H9 (cell line): ENCODE measurements around the gene CLEC1A. TPM values are rescaled to one million over a fixed set of nuclear protein-coding genes. Genes with fewer than 3 reads are reported as not detected.

Source experiments
- DNase-seq: peaks from one replicate; pipeline ENCODE4 v3.0.0-alpha.2; 2017
- H2AFZ ChIP-seq: one replicate; pipeline ENCODE4 v1.6.1; 2013; ENCODE audit warnings: mild to moderate bottlenecking, low read length, control low read depth, moderate library complexity
- H2AK5ac ChIP-seq: 2 replicates; pipeline ENCODE4 v1.6.1; 2013; ENCODE audit warnings: low read length, control low read depth, mixed read lengths; ENCODE audit not compliant: insufficient read length
- H2BK120ac ChIP-seq: one replicate; pipeline ENCODE4 v1.6.1; 2013; ENCODE audit warnings: low read depth, mild to moderate bottlenecking, low read length, control low read depth, inconsistent platforms; ENCODE audit not compliant: poor library complexity, severe bottlenecking
- H2BK12ac ChIP-seq: 2 replicates; pipeline ENCODE4 v1.6.1; 2013; ENCODE audit warnings: low read length, control low read depth, mixed read lengths, low read depth; ENCODE audit not compliant: insufficient read length
- H2BK15ac ChIP-seq: 2 replicates; pipeline ENCODE4 v1.6.1; 2013; ENCODE audit warnings: low read depth, low read length, control low read depth
- H2BK20ac ChIP-seq: one replicate; pipeline ENCODE4 v1.6.1; 2013; ENCODE audit warnings: low read depth, mild to moderate bottlenecking, low read length, control low read depth, inconsistent platforms; ENCODE audit not compliant: poor library complexity, severe bottlenecking
- H2BK5ac ChIP-seq: 2 replicates; pipeline ENCODE4 v1.6.1; 2013; ENCODE audit warnings: low read length, control low read depth, mixed read lengths; ENCODE audit not compliant: insufficient read length
- H3K14ac ChIP-seq: 2 replicates; pipeline ENCODE4 v1.6.1; 2013; ENCODE audit warnings: low read length, control low read depth; ENCODE audit not compliant: insufficient read depth
- H3K18ac ChIP-seq: 2 replicates; pipeline ENCODE4 v1.6.1; 2013; ENCODE audit warnings: low read depth, mild to moderate bottlenecking, mixed read lengths, low read length, control low read depth; ENCODE audit not compliant: insufficient read length
- H3K23ac ChIP-seq: 2 replicates; pipeline ENCODE4 v1.6.1; 2013; ENCODE audit warnings: low read length, control low read depth, mixed read lengths, low read depth; ENCODE audit not compliant: insufficient read length
- H3K23me2 ChIP-seq: 2 replicates; pipeline ENCODE4 v1.6.1; 2013; ENCODE audit warnings: low read depth, mild to moderate bottlenecking, mixed read lengths, low read length, control low read depth; ENCODE audit not compliant: insufficient read length, poor library complexity, severe bottlenecking
- H3K27ac ChIP-seq: 2 replicates; pipeline ENCODE4 v1.5.1; 2013; ENCODE audit warnings: low read length, control low read depth, mixed read lengths, low read depth; ENCODE audit not compliant: insufficient read length
- H3K27me3 ChIP-seq: 2 replicates; pipeline ENCODE4 v1.6.1; 2013; ENCODE audit warnings: low read length, control low read depth, inconsistent platforms; ENCODE audit not compliant: insufficient read depth
- H3K4ac ChIP-seq: 2 replicates; pipeline ENCODE4 v1.6.1; 2013; ENCODE audit warnings: low read depth, mild to moderate bottlenecking, control low read depth, inconsistent platforms, low read length, moderate library complexity
- H3K4me1 ChIP-seq: 2 replicates; pipeline ENCODE4 v1.6.1; 2013; ENCODE audit warnings: low read length, control low read depth, inconsistent platforms; ENCODE audit not compliant: insufficient read depth
- H3K4me2 ChIP-seq: 2 replicates; pipeline ENCODE4 v1.6.1; 2013; ENCODE audit warnings: low read length, control low read depth, mixed read lengths; ENCODE audit not compliant: insufficient read length, insufficient read depth
- H3K56ac ChIP-seq: 2 replicates; pipeline ENCODE4 v1.6.1; 2013; ENCODE audit warnings: low read depth, mild to moderate bottlenecking, mixed read lengths, low read length, control low read depth; ENCODE audit not compliant: insufficient read length
- H3K79me1 ChIP-seq: 2 replicates; pipeline ENCODE4 v1.6.1; 2013; ENCODE audit warnings: low read depth, mild to moderate bottlenecking, moderate library complexity, low read length, control low read depth, inconsistent platforms; ENCODE audit not compliant: insufficient read depth, poor library complexity, severe bottlenecking
- H3K79me2 ChIP-seq: 2 replicates; pipeline ENCODE4 v1.6.1; 2013; ENCODE audit warnings: low read length, control low read depth, inconsistent platforms; ENCODE audit not compliant: insufficient read depth
- H3K9ac ChIP-seq: 2 replicates; pipeline ENCODE4 v1.6.1; 2013; ENCODE audit warnings: low read length, control low read depth, mixed read lengths; ENCODE audit not compliant: insufficient read length; ENCODE audit errors: extremely low read depth
- H3K9me3 ChIP-seq: one replicate; pipeline ENCODE4 v1.6.1; 2013; ENCODE audit warnings: low read depth, low read length, inconsistent platforms; ENCODE audit not compliant: control insufficient read depth
- H3T11ph ChIP-seq: one replicate; pipeline ENCODE4 v1.6.1; 2013; ENCODE audit warnings: mild to moderate bottlenecking, low read length, control low read depth, inconsistent platforms
- H4K20me1 ChIP-seq: one replicate; pipeline ENCODE4 v1.6.1; 2013; ENCODE audit not compliant: control insufficient read depth, insufficient read length, insufficient read depth
- H4K5ac ChIP-seq: 2 replicates; pipeline ENCODE4 v1.6.1; 2013; ENCODE audit warnings: low read depth, mild to moderate bottlenecking, mixed read lengths, low read length, control low read depth; ENCODE audit not compliant: insufficient read length
- H4K8ac ChIP-seq: replicated peaks from 2 replicates; pipeline ENCODE4 v1.6.1; 2013; ENCODE audit warnings: low read length, control low read depth, mixed read lengths, low read depth; ENCODE audit not compliant: insufficient read length
- H4K91ac ChIP-seq: 2 replicates; pipeline ENCODE4 v1.6.1; 2013; ENCODE audit warnings: low read depth, mild to moderate bottlenecking, moderate library complexity, mixed read lengths, low read length, control low read depth; ENCODE audit not compliant: insufficient read length
- H3K27ac Mint-ChIP-seq, 3 experiments: 2 replicates in 2 of 3; 3 replicates in 1 of 3; pipeline ENCODE4 v1.8.0; 2020 to 2021; ENCODE audit warnings: mixed read lengths in 3 of 3, mild to moderate bottlenecking in 1 of 3, moderate library complexity in 1 of 3
- H3K27me3 Mint-ChIP-seq: 2 replicates; pipeline ENCODE4 v1.8.0; 2021; ENCODE audit warnings: low read depth, mild to moderate bottlenecking, moderate library complexity, mixed read lengths
- H3K36me3 Mint-ChIP-seq, 3 experiments: 2 replicates in 2 of 3; 3 replicates in 1 of 3; pipeline ENCODE4 v1.8.0; 2020 to 2021; ENCODE audit warnings: low read depth in 3 of 3, mixed read lengths in 3 of 3; ENCODE audit not compliant: insufficient read depth in 1 of 3
- H3K4me1 Mint-ChIP-seq, 2 experiments: 2 replicates each; pipeline ENCODE4 v1.8.0; 2020; ENCODE audit warnings: mixed read lengths in 2 of 2
- H3K4me3 Mint-ChIP-seq, 2 experiments: 2 replicates in 1 of 2; 3 replicates in 1 of 2; pipeline ENCODE4 v1.8.0; 2020 to 2021; ENCODE audit warnings: mild to moderate bottlenecking in 2 of 2, mixed read lengths in 2 of 2, moderate library complexity in 1 of 2
- H3K9me3 Mint-ChIP-seq, 2 experiments: 2 replicates in 1 of 2; 3 replicates in 1 of 2; pipeline ENCODE4 v1.8.0; 2020; ENCODE audit warnings: mild to moderate bottlenecking in 2 of 2, mixed read lengths in 2 of 2, moderate library complexity in 1 of 2
- WGBS: extraction: QIAGEN DNeasy Blood & Tissue Kit; methylation state at CpG from one replicate; pipeline ENCODE4 v1.1.7; 2013; ENCODE audit warnings: missing lambda C conversion rate, low lambda C conversion rate, mixed read lengths; ENCODE audit not compliant: insufficient read length; ENCODE audit errors: extremely low coverage; 5-methylcytosine and 5-hydroxymethylcytosine counted together
- total RNA-seq: library from RNA; stranded (reverse); gene quantifications from 2 replicates; pipeline ENCODE4 v1.2.1, GENCODE V29; 2021
- TF ChIP-seq, protein P1 (sequence below): fragments of 200-600 bp; sonication (generic); conservative IDR thresholded peaks from 3 replicates; pipeline ENCODE4 v1.8.0; 2021; ENCODE audit warnings: antibody characterized with exemption, mild to moderate bottlenecking

CLEC1A gene
- total RNA-seq, 1 experiment from 2014 or later: not detected

DNA sequence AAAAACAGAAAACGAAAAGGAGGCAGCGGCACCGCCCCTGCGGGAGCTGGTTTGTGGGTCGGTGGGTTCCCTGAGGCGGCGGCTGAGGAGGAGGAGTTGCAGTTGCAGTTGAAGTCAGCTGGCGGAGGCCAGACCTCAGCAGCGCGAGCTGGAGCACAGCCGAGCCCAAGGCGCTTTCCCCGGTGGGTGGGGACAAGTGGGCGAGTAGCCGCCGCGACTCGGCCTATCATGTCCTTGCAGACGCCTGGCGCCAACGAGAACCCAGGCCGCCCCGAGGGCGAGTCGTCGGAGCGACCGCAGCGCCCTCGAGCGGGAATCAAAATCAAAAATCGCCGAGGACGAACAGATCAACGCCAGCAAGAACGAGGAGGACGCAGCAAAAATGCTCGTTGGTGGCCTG is 12.7 kb upstream of the CLEC1A start:
- no peak overlapping the region for H3K4ac ChIP-seq
- H2AK5ac ChIP-seq: no peak overlapping the region
- no peak overlapping the region for H2AFZ ChIP-seq
- no peaks in the 10 kb centered on the region for H3K4me1 Mint-ChIP-seq
- H3K18ac ChIP-seq: no peak overlapping the region
- no peak for DNase-seq
- no peaks in the 10 kb centered on the region for H3K9me3 ChIP-seq
- TF ChIP-seq, protein P1, sequence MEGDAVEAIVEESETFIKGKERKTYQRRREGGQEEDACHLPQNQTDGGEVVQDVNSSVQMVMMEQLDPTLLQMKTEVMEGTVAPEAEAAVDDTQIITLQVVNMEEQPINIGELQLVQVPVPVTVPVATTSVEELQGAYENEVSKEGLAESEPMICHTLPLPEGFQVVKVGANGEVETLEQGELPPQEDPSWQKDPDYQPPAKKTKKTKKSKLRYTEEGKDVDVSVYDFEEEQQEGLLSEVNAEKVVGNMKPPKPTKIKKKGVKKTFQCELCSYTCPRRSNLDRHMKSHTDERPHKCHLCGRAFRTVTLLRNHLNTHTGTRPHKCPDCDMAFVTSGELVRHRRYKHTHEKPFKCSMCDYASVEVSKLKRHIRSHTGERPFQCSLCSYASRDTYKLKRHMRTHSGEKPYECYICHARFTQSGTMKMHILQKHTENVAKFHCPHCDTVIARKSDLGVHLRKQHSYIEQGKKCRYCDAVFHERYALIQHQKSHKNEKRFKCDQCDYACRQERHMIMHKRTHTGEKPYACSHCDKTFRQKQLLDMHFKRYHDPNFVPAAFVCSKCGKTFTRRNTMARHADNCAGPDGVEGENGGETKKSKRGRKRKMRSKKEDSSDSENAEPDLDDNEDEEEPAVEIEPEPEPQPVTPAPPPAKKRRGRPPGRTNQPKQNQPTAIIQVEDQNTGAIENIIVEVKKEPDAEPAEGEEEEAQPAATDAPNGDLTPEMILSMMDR: no peak
- H4K20me1 ChIP-seq: no peaks in the 10 kb centered on the region
- no peaks in the 10 kb centered on the region for H3K79me2 ChIP-seq
- H2BK15ac ChIP-seq: no peak overlapping the region
- H3K27ac Mint-ChIP-seq: no peak overlapping the region
- H3K23me2 ChIP-seq: no peaks in the 10 kb centered on the region
- H3K27ac ChIP-seq: no peak overlapping the region
- no peaks in the 10 kb centered on the region for H3K4me1 ChIP-seq
- no peaks in the 10 kb centered on the region for H3K79me1 ChIP-seq
- no peak overlapping the region for H3K56ac ChIP-seq
- H2BK20ac ChIP-seq: no peak overlapping the region
- no peak overlapping the region for H3K4me3 Mint-ChIP-seq
- H4K8ac ChIP-seq: no peak overlapping the region
- no peak overlapping the region for H3K9ac ChIP-seq
- no peak overlapping the region for H4K5ac ChIP-seq
- no peak overlapping the region for H3T11ph ChIP-seq
- no CpG with 5 or more reads among the region's 38 CpGs for WGBS
- peaks cover 6% of the 10 kb centered on the region for H3K27me3 Mint-ChIP-seq
- no peak overlapping the region for H3K23ac ChIP-seq
- no peak overlapping the region for H2BK120ac ChIP-seq
- H3K27me3 ChIP-seq: no peaks in the 10 kb centered on the region
- no peak overlapping the region for H3K4me2 ChIP-seq
- no peak overlapping the region for H4K91ac ChIP-seq
- peaks cover 0 to 18% (median 7%) of the 10 kb centered on the region in 3 experiments; a peak in 4 of 7 replicates for H3K36me3 Mint-ChIP-seq
- no peak overlapping the region for H3K14ac ChIP-seq
- H2BK12ac ChIP-seq: no peak overlapping the region
- peaks cover 7% of the 10 kb centered on the region in 2 experiments for H3K9me3 Mint-ChIP-seq
- no peak overlapping the region for H2BK5ac ChIP-seq
